ENCODE results near the gene MCC. TPM values are rescaled to one million over a fixed set of nuclear protein-coding genes. Genes with fewer than 3 reads are reported as not detected.

Gene MCC
- total RNA-seq, 1 donor from 2014 or later: 2.5 TPM

DNA sequence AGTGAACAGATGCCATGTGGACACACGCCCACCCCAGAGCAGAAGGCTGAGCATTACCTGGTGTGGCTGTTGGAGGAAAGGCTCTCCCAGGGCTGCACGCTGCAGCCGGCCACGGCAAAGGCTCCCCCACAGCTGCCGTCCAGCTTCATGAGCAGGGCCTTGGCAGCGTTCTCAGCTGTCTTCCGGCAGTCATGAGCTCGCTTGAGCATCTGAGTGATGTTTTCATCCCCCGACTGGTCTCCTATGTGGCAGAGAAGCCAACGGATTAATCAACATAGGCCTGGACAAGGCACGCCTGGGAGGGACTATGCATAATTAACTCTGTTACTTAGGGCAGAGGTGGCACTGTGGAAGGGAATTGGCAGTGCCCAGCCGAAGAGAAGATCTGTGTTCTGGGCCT, 424.3 kb downstream of the MCC start:
- no peaks in the 10 kb centered on the region for H3K27me3 Mint-ChIP-seq (ENCODE audit: insufficient read depth, low read depth)
- no peak overlapping the region for H2AFZ ChIP-seq (replicated peaks)
- DNase-seq (ENCODE audit: low spot score): no peak
- H3F3A ChIP-seq (ENCODE audit: low read depth): no peaks in the 10 kb centered on the region
- no peaks in the 10 kb centered on the region for H3K27me3 ChIP-seq
- H3K27ac ChIP-seq: no peak overlapping the region
- peaks cover 10% of the 10 kb centered on the region for H3K4me1 ChIP-seq
- no peak overlapping the region for H3K4me2 ChIP-seq
- H3K4me3 Mint-ChIP-seq: no peak overlapping the region
- TF ChIP-seq EZH2 (IDR thresholded peaks at IDR 0.05): no peak
- no peak for TF ChIP-seq CTCF (IDR thresholded peaks at IDR 0.05)
- no peak for TF ChIP-seq EZH2phosphoT487 (IDR thresholded peaks at IDR 0.05)
- H3K36me3 Mint-ChIP-seq: peaks cover 13% of the 10 kb centered on the region
- no peaks in the 10 kb centered on the region for H3K9me3 Mint-ChIP-seq
- peaks cover 21% of the 10 kb centered on the region for H3K4me1 Mint-ChIP-seq
- no peak overlapping the region for H3K9ac ChIP-seq
- no peak overlapping the region for H3K4me3 ChIP-seq
- H3K79me2 ChIP-seq (ENCODE audit: low read depth): no peaks in the 10 kb centered on the region
- no peak overlapping the region for H3K27ac Mint-ChIP-seq
- H3K36me3 ChIP-seq: no peaks in the 10 kb centered on the region
- H4K20me1 ChIP-seq (ENCODE audit: low read depth): no peaks in the 10 kb centered on the region
- H3K9me3 ChIP-seq (ENCODE audit: low read depth): no peaks in the 10 kb centered on the region

DNA sequence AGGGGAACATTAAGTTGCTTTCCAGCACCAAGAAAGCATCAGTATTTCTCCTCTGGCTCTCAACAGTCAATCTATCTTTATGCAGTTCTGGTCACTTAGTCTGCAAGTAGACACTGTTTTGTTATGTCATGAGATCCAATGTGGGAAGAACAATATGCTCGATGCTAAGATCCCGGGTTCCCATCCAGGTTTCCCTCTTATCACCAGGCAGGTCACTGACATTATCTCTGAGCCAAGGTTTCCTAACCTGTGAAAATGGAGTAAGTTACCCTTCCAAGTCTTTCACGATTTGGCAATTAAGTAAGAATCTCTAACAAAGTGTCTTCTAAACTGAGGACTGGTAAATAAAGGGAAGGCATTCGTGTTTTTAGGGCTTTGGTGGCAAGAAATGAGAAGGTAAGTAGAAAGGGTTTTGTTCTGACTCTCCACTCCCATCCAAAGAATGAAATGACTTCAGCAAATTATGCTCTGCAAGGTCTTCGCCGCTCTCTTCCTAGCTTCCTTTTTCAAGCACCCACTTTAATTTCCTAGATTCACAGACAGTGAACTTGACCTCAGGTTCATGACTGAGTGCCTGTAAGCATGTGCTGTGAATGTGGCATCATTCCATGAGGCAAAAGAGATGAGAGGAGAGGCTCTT, 425.3 kb downstream of the MCC start:
- H3K27ac ChIP-seq: no peak overlapping the region
- no peak overlapping the region for H3K4me3 ChIP-seq
- Mint-ChIP-seq H3K36me3 (peaks cover 13% of the 10 kb centered on the region), H3K9me3 (no peaks in the 10 kb centered on the region), H3K27ac (no peak overlapping the region), H3K4me1 (peaks cover 28% of the 10 kb centered on the region), H3K4me3 (no peak overlapping the region), H3K27me3 (ENCODE audit: insufficient read depth, low read depth) (no peaks in the 10 kb centered on the region)
- H3K36me3 ChIP-seq: no peaks in the 10 kb centered on the region
- DNase-seq (ENCODE audit: low spot score): no peak
- no peaks in the 10 kb centered on the region for H3K79me2 ChIP-seq (ENCODE audit: low read depth)
- H4K20me1 ChIP-seq (ENCODE audit: low read depth): no peaks in the 10 kb centered on the region
- H3K4me2 ChIP-seq: no peak overlapping the region
- H3F3A ChIP-seq (ENCODE audit: low read depth): no peaks in the 10 kb centered on the region
- peaks cover 10% of the 10 kb centered on the region for H3K4me1 ChIP-seq
- no peaks in the 10 kb centered on the region for H3K27me3 ChIP-seq
- H3K9me3 ChIP-seq (ENCODE audit: low read depth): no peaks in the 10 kb centered on the region
- no peak overlapping the region for H2AFZ ChIP-seq (replicated peaks)
- TF ChIP-seq EZH2 (IDR thresholded peaks at IDR 0.05) (no peak), EZH2phosphoT487 (IDR thresholded peaks at IDR 0.05) (no peak), CTCF (IDR thresholded peaks at IDR 0.05) (no peak)
- no peak overlapping the region for H3K9ac ChIP-seq

GRCh38 chr5:113061846-113062780, 426.1 kb downstream of the MCC start:
- H3K4me3 ChIP-seq: no peak overlapping the region
- H3K36me3 ChIP-seq: no peaks in the 10 kb centered on the region
- DNase-seq (ENCODE audit: low spot score): no peak
- H3F3A ChIP-seq (ENCODE audit: low read depth): no peaks in the 10 kb centered on the region
- no peak overlapping the region for H2AFZ ChIP-seq (replicated peaks)
- peaks cover 10% of the 10 kb centered on the region for H3K4me1 ChIP-seq
- no peak for TF ChIP-seq EZH2 (IDR thresholded peaks at IDR 0.05)
- TF ChIP-seq CTCF (IDR thresholded peaks at IDR 0.05): no peak
- no peak for TF ChIP-seq EZH2phosphoT487 (IDR thresholded peaks at IDR 0.05)
- H3K4me1 Mint-ChIP-seq: peaks cover 33% of the 10 kb centered on the region
- H3K9me3 ChIP-seq (ENCODE audit: low read depth): no peaks in the 10 kb centered on the region
- H3K27ac Mint-ChIP-seq: no peak overlapping the region
- H3K9ac ChIP-seq: no peak overlapping the region
- H3K4me3 Mint-ChIP-seq: no peak overlapping the region
- no peaks in the 10 kb centered on the region for H3K27me3 ChIP-seq
- no peaks in the 10 kb centered on the region for H4K20me1 ChIP-seq (ENCODE audit: low read depth)
- H3K79me2 ChIP-seq (ENCODE audit: low read depth): no peaks in the 10 kb centered on the region
- no peak overlapping the region for H3K4me2 ChIP-seq
- peaks cover 11% of the 10 kb centered on the region for H3K36me3 Mint-ChIP-seq
- no peaks in the 10 kb centered on the region for H3K9me3 Mint-ChIP-seq
- no peaks in the 10 kb centered on the region for H3K27me3 Mint-ChIP-seq (ENCODE audit: insufficient read depth, low read depth)
- no peak overlapping the region for H3K27ac ChIP-seq
